HG02943 (cell line): ENCODE results near the gene RNASE1.

ENCODE experiments used
- ATAC-seq: cut with Tn5 transposase; IDR thresholded peaks from one replicate; pipeline ENCODE4 v1.9.1; 2021; ENCODE audit warnings: mild to moderate bottlenecking, low read depth, moderate library complexity; ENCODE audit not compliant: unreplicated experiment

Gene RNASE1

DNA sequence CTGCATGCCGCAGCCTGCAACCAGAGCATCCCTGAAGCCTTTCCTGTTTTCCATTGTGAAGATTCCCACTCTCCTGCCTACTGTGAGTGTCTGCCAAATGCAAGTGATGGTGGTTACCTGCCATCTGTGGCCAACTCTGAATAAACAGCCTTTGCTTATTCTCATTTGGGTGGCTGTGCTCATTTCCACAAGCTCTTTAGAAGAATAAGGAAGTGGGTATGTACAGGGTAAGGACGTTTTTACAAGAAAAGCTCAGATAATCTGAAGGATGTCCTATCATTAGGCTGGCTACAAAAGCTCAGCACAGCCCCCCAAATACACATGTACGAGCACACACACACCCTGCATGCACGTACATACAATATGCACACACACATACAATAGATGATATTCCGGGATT, 7.3 kb upstream of the RNASE1 start:
- no peak for ATAC-seq

GRCh38 chr14:20808162-20808483, 5.5 kb upstream of the RNASE1 start:
- no peak for ATAC-seq

DNA sequence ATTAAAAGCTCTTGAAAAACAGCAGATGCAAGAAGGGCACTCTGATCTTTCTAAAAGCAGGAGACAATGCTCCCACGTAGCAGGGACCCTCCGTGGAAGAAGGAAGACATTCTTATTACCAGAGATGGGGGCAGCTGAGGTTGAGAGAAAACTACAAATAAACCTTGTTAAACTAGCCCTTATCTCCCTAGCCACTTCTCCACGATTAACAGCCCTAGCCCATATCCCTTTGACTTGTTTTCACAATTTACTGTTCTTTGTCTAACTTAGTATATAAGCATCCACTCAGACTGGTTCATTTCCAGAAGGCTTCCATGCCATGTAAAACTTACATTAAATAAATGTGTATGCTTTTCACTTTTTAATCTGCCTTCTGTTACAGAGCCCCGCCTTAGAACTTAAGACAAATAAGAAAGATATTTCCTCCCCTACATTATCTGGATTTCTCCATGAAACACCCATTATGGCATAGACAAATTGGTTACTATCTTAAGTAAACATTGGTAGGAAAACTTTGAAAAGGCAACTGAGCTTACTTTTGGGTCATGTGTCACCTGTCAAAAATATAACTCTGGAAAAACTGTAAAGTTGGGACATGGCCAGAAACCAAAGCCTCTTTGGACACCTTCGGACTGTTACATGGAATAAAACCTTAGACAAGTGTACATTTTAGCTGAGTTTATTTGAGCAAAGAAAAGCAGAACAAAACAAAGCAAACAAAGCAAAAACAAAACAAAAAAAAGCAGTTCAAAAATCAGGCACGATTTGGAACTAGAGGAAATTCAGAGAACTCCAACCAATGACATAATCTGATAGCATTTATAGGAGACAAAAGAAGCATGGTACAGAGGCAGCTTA, 4.9 kb upstream of the RNASE1 start:
- no peak for ATAC-seq

- no peak for ATAC-seq
Measured at GRCh38 chr14:20805485-20805884, 2.8 kb upstream of the RNASE1 start.

- no peak for ATAC-seq
Measured at GRCh38 chr14:20803223-20803622, 579 bp upstream of the RNASE1 start.

GRCh38 chr14:20801726-20802125, 918 bp downstream of the RNASE1 start:
- ATAC-seq = no peak

DNA sequence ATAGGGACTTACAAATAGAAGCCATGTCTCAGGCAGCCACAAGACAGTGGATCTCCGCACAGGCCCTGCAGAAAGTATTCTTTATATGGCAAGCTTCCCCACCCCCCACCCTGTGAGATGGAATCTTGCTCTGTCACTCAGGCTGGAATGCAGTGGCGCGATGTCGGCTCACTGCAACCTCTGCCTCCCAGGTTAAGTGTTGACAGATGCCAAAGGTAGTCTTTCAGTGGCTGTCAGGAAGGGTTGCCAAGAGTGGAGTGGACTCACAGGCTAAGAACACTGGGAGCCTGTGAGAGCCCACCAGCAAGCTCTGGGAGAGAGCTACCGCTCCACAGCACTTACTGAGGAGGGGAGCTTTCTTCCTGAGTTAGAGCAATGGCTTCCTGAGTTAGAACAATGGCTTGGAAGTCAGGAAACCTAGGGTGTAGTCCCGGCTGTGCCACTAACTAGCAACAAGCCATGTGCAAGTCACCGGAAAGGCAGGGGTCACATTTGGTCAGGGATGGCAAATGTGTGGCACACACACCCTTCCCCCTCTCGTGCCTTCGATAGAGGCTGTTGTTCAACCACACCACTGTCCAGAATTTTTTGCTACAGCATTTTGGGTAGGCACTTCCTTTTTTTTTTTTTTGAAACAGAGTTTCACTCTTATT, 2.6 kb downstream of the RNASE1 start:
- ATAC-seq = no peak

- ATAC-seq = no peak
Measured at GRCh38 chr14:20799456-20799891, 3.2 kb downstream of the RNASE1 start.

- ATAC-seq = no peak
Measured at GRCh38 chr14:20798932-20799331, 3.7 kb downstream of the RNASE1 start.

DNA sequence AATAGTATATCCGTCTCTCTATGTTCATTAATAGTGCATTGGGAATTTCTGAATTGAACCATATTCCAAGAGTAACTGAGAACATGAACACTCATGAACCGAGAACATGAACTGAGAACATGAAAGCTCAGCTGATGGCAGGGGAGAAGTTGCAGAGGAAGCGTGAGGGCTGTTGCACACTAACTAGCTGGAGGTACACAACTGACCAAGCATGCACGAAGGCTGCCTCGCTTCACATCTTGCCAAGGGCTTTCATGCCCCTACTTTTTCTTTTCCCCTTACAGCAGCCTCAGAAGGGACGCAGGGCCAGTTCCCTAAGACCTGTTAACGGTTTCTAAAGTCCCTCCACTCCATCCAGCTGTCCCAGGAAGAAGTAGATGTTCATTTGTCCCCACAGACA, 4.3 kb downstream of the RNASE1 start:
- ATAC-seq = no peak

DNA sequence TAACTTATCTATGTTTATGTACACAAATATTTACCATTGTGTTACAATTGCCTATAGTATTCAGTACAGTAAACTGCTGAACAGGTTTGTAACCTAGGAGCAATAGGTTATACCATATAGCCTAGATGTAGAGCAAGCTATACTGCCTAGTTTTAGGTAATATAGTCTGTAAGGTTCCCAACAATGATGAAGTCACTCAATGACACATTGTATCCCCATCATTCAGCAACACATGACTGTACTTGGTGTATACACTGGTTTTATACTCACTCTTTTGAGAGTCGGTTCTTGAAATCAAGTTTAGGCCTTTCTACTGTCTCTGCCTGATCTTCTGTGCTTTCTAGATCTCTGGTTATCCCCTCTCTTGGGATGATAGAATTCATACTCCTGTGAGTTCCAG, 5.5 kb downstream of the RNASE1 start:
- ATAC-seq = no peak

DNA sequence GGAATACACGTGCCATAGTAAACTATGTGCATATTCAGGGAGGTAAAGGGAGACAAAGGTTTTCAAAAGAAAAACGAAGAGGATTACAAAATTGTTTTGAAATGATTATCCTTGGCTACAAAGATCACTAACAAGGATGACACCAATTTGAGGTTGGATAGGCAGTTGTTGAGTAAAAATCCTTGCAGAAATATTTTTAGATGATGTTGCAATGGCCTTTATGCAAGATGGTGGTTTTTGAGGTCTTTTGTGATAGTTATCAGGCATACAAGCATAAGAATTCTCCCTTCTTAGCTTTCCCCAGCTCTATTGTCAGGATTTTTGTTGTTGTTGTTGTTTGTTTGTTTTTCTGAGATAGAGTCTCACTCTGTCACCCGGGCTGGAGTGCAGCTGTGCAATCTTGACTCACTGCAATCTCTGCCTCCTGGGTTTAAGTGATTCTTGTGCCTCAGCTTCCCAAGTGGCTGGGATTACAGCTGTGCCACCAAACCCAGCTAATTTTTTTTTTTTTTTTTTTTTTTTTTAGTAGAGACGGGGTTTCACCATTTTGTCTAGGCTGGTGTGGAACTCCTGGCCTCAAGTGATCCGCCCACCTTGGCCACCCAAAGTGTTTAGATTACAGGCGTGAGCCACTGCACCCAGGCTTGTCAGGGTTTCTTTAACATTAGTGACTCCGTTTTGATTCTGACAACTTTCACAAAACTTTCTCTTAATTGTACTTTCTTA, 7.8 kb downstream of the RNASE1 start:
- ATAC-seq = no peak

GRCh38 chr14:20792556-20792955, 10.1 kb downstream of the RNASE1 start:
- ATAC-seq = no peak

GRCh38 chr14:20791597-20791996, 11.0 kb downstream of the RNASE1 start:
- no peak for ATAC-seq

DNA sequence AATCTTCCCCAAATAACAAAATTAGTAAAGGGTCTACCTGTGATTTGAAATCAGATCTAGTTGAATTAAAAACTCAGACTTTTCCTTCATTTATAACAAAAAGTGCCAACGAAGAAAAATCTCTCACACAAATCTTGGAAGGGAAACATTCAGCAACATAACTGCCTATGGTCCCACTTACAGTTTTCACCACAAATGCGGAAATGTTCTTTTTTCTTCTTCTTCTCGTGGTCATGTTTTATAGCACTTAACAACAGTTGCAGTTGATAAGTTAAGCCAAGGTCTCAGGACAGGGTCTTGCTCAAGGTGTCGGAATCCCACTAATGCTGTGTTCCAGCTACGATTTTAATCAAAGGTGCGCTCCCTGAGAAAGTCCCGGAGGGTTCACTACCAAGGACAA, 11.5 kb downstream of the RNASE1 start:
- no peak for ATAC-seq

DNA sequence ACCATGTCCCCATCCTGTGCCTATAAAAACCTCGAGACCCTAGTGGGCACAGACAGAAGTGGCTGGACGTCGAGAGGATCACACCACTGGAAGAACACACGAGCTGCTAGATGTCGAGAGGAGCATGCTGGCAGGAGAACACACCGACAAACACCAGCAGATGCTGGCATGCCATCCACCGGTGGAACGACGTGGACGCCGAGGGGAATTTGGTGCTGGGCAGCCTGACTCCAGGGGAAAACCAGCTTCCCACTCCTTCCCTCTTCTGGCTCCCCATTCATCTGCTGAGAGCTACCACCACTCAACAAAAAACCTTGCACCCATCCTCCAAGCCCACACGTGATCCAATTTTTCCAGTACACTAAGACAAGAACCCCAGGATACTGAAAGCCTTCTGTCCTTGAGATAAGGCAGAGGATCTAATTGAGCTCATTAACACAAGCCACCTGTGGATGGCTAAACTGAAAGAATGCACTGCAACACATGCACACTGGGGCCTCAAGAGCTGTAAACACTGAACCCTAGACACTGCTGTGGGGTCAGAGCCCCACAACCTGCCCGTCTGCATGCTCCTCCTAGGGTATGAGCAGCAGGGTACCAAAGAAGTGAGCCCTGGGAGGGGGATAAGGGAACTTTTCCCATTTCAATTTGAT, 12.1 kb downstream of the RNASE1 start:
- no peak for ATAC-seq

DNA sequence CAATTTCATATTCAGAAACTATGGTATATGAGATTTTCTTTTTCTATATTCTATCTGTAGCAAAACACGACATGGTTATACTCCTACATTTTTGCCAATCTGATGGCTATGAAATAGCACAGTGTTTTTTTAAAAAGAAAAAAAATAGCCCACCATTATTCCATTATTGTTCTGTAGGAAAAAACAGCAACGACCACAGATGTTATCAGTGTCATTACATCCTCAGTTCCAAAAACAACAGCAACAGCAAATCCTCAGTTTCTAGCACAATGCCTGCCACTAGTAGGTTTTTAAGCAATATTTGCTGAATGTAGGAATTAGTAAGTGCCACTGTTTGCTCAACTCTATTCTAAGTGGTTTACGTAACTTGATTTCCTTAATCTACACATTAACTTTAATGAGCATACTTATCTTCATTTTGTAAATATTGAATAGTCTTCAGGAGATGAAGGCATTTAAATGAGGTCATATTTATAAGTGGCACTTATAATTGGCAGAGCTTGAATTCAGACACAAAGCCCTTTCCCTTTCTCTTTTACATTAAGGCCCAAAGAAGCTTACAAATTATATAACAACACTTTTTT, 13.3 kb downstream of the RNASE1 start:
- ATAC-seq = no peak

DNA sequence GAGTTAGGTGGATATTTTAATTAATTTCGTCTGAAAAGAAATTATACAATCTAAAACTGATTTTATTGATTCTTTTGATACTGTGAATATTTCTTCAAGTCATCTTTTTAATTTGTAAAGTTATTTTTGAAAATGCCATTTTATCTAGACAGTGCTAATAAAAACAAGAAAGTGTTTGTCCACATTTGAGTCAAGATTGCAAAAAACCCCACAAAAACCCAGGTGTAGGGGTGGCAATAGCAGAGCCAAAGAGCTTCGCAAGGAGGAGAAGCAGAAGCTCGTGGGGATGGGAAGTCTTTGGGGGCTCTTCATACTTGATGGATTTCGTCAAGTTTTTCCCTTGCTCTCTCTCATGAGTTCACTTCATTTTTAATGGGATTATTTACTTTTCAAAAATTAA, 15.6 kb downstream of the RNASE1 start:
- no peak for ATAC-seq

DNA sequence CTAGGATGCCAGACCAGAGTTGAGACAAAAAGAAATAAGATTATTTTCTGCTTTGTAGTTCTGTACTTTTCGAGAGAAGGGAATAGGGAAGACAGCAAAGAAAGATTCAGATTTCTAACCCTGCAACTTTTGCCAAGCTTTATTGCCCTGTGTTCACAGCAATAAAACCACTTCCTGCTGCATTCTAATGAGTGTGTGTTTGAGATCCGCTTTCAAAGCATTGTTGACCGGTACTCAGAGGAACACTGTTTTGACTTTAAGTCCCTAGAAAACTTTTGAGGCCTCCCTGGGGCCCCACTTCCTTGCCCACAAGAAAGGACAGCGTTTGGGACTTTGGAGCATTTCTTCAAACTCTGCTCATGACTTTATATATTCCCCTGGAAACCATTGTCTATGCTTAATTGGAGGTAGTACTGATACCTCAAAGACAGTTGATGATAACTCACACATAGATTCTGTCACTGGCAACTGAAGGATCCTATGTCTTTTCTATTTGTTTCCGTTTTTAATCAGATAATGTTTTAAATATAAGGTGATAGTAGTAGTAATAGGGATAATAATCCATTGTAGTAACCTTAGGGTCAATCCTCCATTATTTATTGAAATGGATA, 20.3 kb downstream of the RNASE1 start:
- no peak for ATAC-seq

- no peak for ATAC-seq
Measured at GRCh38 chr14:20781803-20782202, 20.8 kb downstream of the RNASE1 start.
